HG02840 (cell line): ENCODE results near the gene USP34.
A peak's percentile ranks its signal among the peaks of the same experiment; 100 is the strongest.
"Not testable (repeated sequence)": the region's sequence is repeated elsewhere in the genome, so short reads cannot be mapped to it uniquely, and the experiment has no call there.

Source experiments
- ATAC-seq: cut with Tn5 transposase; IDR thresholded peaks from one replicate; pipeline ENCODE4 v1.9.1; 2021; ENCODE audit warnings: mild to moderate bottlenecking, moderate library complexity, moderate number of reproducible peaks; ENCODE audit not compliant: unreplicated experiment, low FRiP score

Gene USP34

GRCh38 chr2:61433606-61434005, 37.3 kb downstream of the USP34 start:
- no peak for ATAC-seq

GRCh38 chr2:61432990-61433389, 37.9 kb downstream of the USP34 start:
- no peak for ATAC-seq

GRCh38 chr2:61431345-61431744, 39.5 kb downstream of the USP34 start:
- no peak for ATAC-seq

- peak; percentile 59 for ATAC-seq
Observed at GRCh38 chr2:61426267-61426897, 44.5 kb downstream of the USP34 start.

GRCh38 chr2:61425605-61426155, 45.2 kb downstream of the USP34 start:
- ATAC-seq: no peak

- no peak for ATAC-seq
Observed at GRCh38 chr2:61423714-61424113, 47.2 kb downstream of the USP34 start.

- ATAC-seq: no peak
Observed at GRCh38 chr2:61421611-61422010, 49.3 kb downstream of the USP34 start.

GRCh38 chr2:61420991-61421544, 49.8 kb downstream of the USP34 start:
- ATAC-seq: no peak

GRCh38 chr2:61419570-61419969, 51.3 kb downstream of the USP34 start:
- no peak for ATAC-seq

GRCh38 chr2:61419129-61419528, 51.8 kb downstream of the USP34 start:
- ATAC-seq: no peak

- no peak for ATAC-seq
Observed at GRCh38 chr2:61416871-61417645, 53.8 kb downstream of the USP34 start.

GRCh38 chr2:61415265-61415664, 55.6 kb downstream of the USP34 start:
- ATAC-seq: no peak

- no peak for ATAC-seq
Observed at GRCh38 chr2:61414674-61415073, 56.2 kb downstream of the USP34 start.

- no peak for ATAC-seq
Observed at GRCh38 chr2:61411109-61411508, 59.8 kb downstream of the USP34 start.

GRCh38 chr2:61410185-61410584, 60.7 kb downstream of the USP34 start:
- no peak for ATAC-seq

GRCh38 chr2:61405813-61406212, 65.1 kb downstream of the USP34 start:
- ATAC-seq: no peak

GRCh38 chr2:61404438-61404837, 66.4 kb downstream of the USP34 start:
- ATAC-seq: no peak

GRCh38 chr2:61398413-61398812, 72.5 kb downstream of the USP34 start:
- no peak for ATAC-seq

GRCh38 chr2:61396005-61396404, 74.9 kb downstream of the USP34 start:
- no peak for ATAC-seq

- ATAC-seq: not testable (repeated sequence)
Observed at GRCh38 chr2:61387588-61387987, 83.3 kb downstream of the USP34 start.

- ATAC-seq: not testable (repeated sequence)
Observed at GRCh38 chr2:61380882-61381197, 90.0 kb downstream of the USP34 start.
